ENCODE results near the gene PANK4. TPM values are rescaled to one million over a fixed set of nuclear protein-coding genes. Genes with fewer than 3 reads are reported as not detected.

The PANK4 gene
- total and polyA plus RNA-seq, 3 donors from 2014 or later = 23.2 to 84.7 (median 65.9) TPM

GRCh38 chr1:2546515-2547209, 20.3 kb upstream of the PANK4 start:
- H3K4me1 ChIP-seq = peaks cover 54% of the 10 kb centered on the region
- peak; percentile 79 for DNase-seq
- intact Hi-C loops (cut with DNase I; ENCODE audit: low total_unique reads) = loop anchor here (5.0 kb wide), 1 partner anchor 134 kb away; the partner anchor contains the start of gene PEX10
- TF ChIP-seq POLR2A (IDR thresholded peaks at IDR 0.05) = no peak
- TF ChIP-seq, protein P1, sequence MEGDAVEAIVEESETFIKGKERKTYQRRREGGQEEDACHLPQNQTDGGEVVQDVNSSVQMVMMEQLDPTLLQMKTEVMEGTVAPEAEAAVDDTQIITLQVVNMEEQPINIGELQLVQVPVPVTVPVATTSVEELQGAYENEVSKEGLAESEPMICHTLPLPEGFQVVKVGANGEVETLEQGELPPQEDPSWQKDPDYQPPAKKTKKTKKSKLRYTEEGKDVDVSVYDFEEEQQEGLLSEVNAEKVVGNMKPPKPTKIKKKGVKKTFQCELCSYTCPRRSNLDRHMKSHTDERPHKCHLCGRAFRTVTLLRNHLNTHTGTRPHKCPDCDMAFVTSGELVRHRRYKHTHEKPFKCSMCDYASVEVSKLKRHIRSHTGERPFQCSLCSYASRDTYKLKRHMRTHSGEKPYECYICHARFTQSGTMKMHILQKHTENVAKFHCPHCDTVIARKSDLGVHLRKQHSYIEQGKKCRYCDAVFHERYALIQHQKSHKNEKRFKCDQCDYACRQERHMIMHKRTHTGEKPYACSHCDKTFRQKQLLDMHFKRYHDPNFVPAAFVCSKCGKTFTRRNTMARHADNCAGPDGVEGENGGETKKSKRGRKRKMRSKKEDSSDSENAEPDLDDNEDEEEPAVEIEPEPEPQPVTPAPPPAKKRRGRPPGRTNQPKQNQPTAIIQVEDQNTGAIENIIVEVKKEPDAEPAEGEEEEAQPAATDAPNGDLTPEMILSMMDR (IDR thresholded peaks at IDR 0.05) = peak in 1 of 3 experiments; percentile 2
- H3K4me3 ChIP-seq = peak overlapping the region; percentile 50 to 61
- H3K36me3 ChIP-seq (ENCODE audit: low read depth, missing control alignments) = no peaks in the 10 kb centered on the region
- peak overlapping the region; percentile 56 to 95 for H3K27ac ChIP-seq
- WGBS, 2 donors = 1% methylated on average over 41 of the region's 52 CpGs; no CpG with 5 or more reads in 1 of the 2 donors
- no peaks in the 10 kb centered on the region for H3K27me3 ChIP-seq
- H3K9me3 ChIP-seq = no peaks in the 10 kb centered on the region

DNA sequence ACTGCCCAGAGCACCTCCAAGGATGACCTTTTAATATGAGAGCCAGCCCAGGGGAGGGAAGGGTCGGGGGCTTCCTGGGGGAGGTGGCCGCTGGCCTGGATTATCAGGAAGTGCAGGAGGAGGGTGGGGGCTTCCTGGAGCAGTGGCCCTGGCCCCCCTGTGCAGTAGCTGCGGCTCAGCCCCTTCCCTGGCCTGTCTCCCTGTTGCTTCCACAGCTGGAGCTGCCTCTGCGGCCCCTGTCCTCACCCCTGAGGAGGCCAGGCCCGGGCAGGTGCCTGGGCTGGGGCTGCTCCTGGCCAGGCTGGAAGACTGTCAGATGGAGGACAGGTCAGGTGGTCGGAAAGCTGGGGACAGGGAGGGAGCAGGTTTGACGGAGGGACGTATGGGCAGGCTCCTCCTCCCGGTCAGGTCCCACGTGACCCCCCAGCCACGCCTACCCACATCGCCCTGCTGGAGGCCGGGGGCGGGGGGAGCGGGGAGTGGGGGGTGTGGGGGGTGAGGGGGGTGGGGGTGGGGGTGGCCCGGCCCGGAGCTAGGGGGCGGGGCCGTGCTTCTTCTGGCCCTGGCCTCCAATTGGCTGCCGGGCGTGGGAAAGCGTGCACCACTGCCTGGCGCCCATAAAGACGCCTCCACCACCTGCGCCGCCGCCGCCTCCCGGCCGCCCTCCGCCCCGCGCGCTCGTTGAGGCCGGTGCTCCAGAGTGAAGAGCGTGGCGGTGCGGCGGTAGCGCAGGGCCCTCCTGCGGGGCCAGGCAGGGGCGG, 19.5 kb upstream of the PANK4 start:
- peaks cover 56% of the 10 kb centered on the region for H3K4me1 ChIP-seq
- 5 to 7% methylated on average over 4 to 36 of the region's 43 CpGs for WGBS, 2 donors
- H3K9me3 ChIP-seq = no peaks in the 10 kb centered on the region
- intact Hi-C loops (cut with DNase I; ENCODE audit: low total_unique reads) = loop anchor here (5.0 kb wide), 1 partner anchor 134 kb away; the partner anchor contains the start of gene PEX10
- no peaks in the 10 kb centered on the region for H3K27me3 ChIP-seq
- H3K36me3 ChIP-seq (ENCODE audit: low read depth, missing control alignments) = no peaks in the 10 kb centered on the region
- H3K27ac ChIP-seq = peak overlapping the region; percentile 68 to 95
- H3K4me3 ChIP-seq = peak overlapping the region; percentile 50 to 61
- DNase-seq = peak; percentile 90
- TF ChIP-seq POLR2A (IDR thresholded peaks at IDR 0.05) = no peak

- H3K9me3 ChIP-seq = no peaks in the 10 kb centered on the region
- WGBS, 2 donors = 57 to 80% methylated on average over 1 to 19 of the region's 19 CpGs
- no peak for DNase-seq
- H3K4me3 ChIP-seq = no peak overlapping the region
- H3K27ac ChIP-seq = peak overlapping the region; percentile 68 to 95
- H3K4me1 ChIP-seq = peaks cover 59% of the 10 kb centered on the region
- no peaks in the 10 kb centered on the region for H3K27me3 ChIP-seq
- no peak for TF ChIP-seq POLR2A (IDR thresholded peaks at IDR 0.05)
- TF ChIP-seq, protein P1 (IDR thresholded peaks at IDR 0.05) = no peak
- intact Hi-C loops (cut with DNase I; ENCODE audit: low total_unique reads) = loop anchor here (5.0 kb wide), 1 partner anchor 133 kb away; the partner anchor contains the start of gene PEX10
- no peaks in the 10 kb centered on the region for H3K36me3 ChIP-seq (ENCODE audit: low read depth, missing control alignments)
Observed at GRCh38 chr1:2544875-2545640, 18.7 kb upstream of the PANK4 start.

GRCh38 chr1:2544093-2544874, 17.9 kb upstream of the PANK4 start:
- intact Hi-C loops (cut with DNase I; ENCODE audit: low total_unique reads) = no loop called here
- TF ChIP-seq, protein P1 (IDR thresholded peaks at IDR 0.05) = no peak
- no peak for TF ChIP-seq POLR2A (IDR thresholded peaks at IDR 0.05)
- peak overlapping the region in 1 of 2 donors; percentile 24 for H3K27ac ChIP-seq
- 40 to 58% methylated on average over 1 to 26 of the region's 26 CpGs for WGBS, 2 donors
- no peaks in the 10 kb centered on the region for H3K9me3 ChIP-seq
- H3K4me3 ChIP-seq = no peak overlapping the region
- H3K27me3 ChIP-seq = no peaks in the 10 kb centered on the region
- peaks cover 58% of the 10 kb centered on the region for H3K4me1 ChIP-seq
- DNase-seq = no peak
- no peaks in the 10 kb centered on the region for H3K36me3 ChIP-seq (ENCODE audit: low read depth, missing control alignments)

Data from testis (tissue), 3 donors.